Keratinocyte (primary cell): Measurements from ENCODE around the gene ZNF516. TPM values are rescaled to one million over a fixed set of nuclear protein-coding genes. Genes with fewer than 3 reads are reported as not detected.

Experiments used
- DNase-seq: peaks from one replicate; pipeline ENCODE4 v3.0.0-alpha.2; 2011; ENCODE audit warnings: low read depth, missing footprints, low spot score
- FAIRE-seq: peaks from 2 replicates; lab custom pipeline; 2011; peaks lifted over from hg19 to GRCh38; lab: Jason Lieb, UNC
- H2AFZ ChIP-seq: 2 replicates; pipeline ENCODE4 v1.6.0; 2012; ENCODE audit warnings: low read length, control low read depth, inconsistent platforms; ENCODE audit not compliant: control insufficient read depth
- H3K27ac ChIP-seq: 2 replicates; pipeline ENCODE4 v1.5.1; 2011; ENCODE audit warnings: low read length; ENCODE audit not compliant: control insufficient read depth, insufficient read depth
- H3K27me3 ChIP-seq: 3 replicates; pipeline ENCODE4 v1.6.0; 2011; ENCODE audit warnings: low read length; ENCODE audit not compliant: control insufficient read depth, insufficient read depth; ENCODE audit errors: extremely low read depth
- H3K36me3 ChIP-seq, 2 experiments: 2 replicates in 1 of 2; 3 replicates in 1 of 2; pipeline ENCODE4 v1.5.1; 2011; ENCODE audit warnings: low read length in 2 of 2, mild to moderate bottlenecking in 1 of 2; ENCODE audit not compliant: control insufficient read depth in 2 of 2, insufficient read depth in 2 of 2; ENCODE audit errors: extremely low read depth in 1 of 2
- H3K4me1 ChIP-seq: 3 replicates; pipeline ENCODE4 v1.5.1; 2011; ENCODE audit warnings: low read length; ENCODE audit not compliant: control insufficient read depth, insufficient read depth; ENCODE audit errors: extremely low read depth
- H3K4me2 ChIP-seq: 3 replicates; pipeline ENCODE4 v1.6.0; 2011; ENCODE audit warnings: low read depth, low read length; ENCODE audit not compliant: control insufficient read depth, insufficient read depth; ENCODE audit errors: extremely low read depth
- H3K4me3 ChIP-seq, 3 experiments: fragments of 200-600 bp in 1 of 3; sonication (generic) in 1 of 3; 2 replicates in 2 of 3; 3 replicates in 1 of 3; pipeline ENCODE4 v1.5.1; 2011 to 2016; ENCODE audit warnings: low read length in 3 of 3, mild to moderate bottlenecking in 3 of 3, control low read depth in 2 of 3, inconsistent platforms in 1 of 3, low read depth in 1 of 3, mixed read lengths in 1 of 3, mixed run types in 1 of 3, moderate library complexity in 1 of 3; ENCODE audit not compliant: control insufficient read depth in 2 of 3, insufficient read depth in 2 of 3; ENCODE audit errors: extremely low read depth in 1 of 3
- H3K79me2 ChIP-seq: 2 replicates; pipeline ENCODE4 v1.6.0; 2012; ENCODE audit warnings: low read length; ENCODE audit not compliant: control insufficient read depth, insufficient read depth
- H3K9ac ChIP-seq: 3 replicates; pipeline ENCODE4 v1.6.0; 2011; ENCODE audit warnings: low read length; ENCODE audit not compliant: control insufficient read depth, insufficient read depth; ENCODE audit errors: extremely low read depth
- H3K9me1 ChIP-seq: 3 replicates; pipeline ENCODE4 v1.6.0; 2011; ENCODE audit warnings: low read length; ENCODE audit not compliant: control insufficient read depth, insufficient read depth; ENCODE audit errors: extremely low read depth
- H3K9me3 ChIP-seq: 2 replicates; pipeline ENCODE4 v1.5.1; 2012; ENCODE audit warnings: low read depth, low read length; ENCODE audit not compliant: control insufficient read depth
- H4K20me1 ChIP-seq: 3 replicates; pipeline ENCODE4 v1.6.0; 2011; ENCODE audit warnings: low read length; ENCODE audit not compliant: control insufficient read depth, insufficient read depth; ENCODE audit errors: extremely low read depth
- EZH2 ChIP-seq: IDR thresholded peaks from one replicate; pipeline ENCODE4 v1.6.1; 2012; ENCODE audit warnings: inconsistent platforms, mild to moderate bottlenecking, low read length, moderate library complexity
- dilution Hi-C: fragments of 300-500 bp; cut with MboI; formaldehyde crosslinking; loops from one replicate; pipeline ENCODE4 v1.7.0; 2020; ENCODE audit warnings: low sequenced_read_pairs; ENCODE audit not compliant: extremely low pct_ligation_motif_present
- polyA plus RNA-seq, 5 experiments: library from polyadenylated mRNA; depleted of rRNA in 3 of 5; stranded (reverse) in 3 of 5; stranded (forward) in 1 of 5; unstranded in 1 of 5; fragments of >200 nt; gene quantifications; 1 replicate in 1 of 5; 2 replicates in 3 of 5; 3 replicates in 1 of 5; pipeline versions ENCODE4 v1.2.1 to v1.2.3, GENCODE V29; 2011 to 2012; ENCODE audit warnings: missing spikeins in 2 of 5, low read depth in 1 of 5, low replicate concordance in 1 of 5
- TF ChIP-seq, protein P1 (sequence below), 3 experiments: IDR thresholded peaks in 1 of 3; conservative IDR thresholded peaks in 1 of 3; optimal IDR thresholded peaks in 1 of 3; 2 replicates in 2 of 3; 3 replicates in 1 of 3; pipeline versions ENCODE3 to v1.5.1; 2011; ENCODE audit warnings: low read length in 3 of 3, mild to moderate bottlenecking in 3 of 3, moderate library complexity in 2 of 3, control low read depth in 1 of 3, inconsistent platforms in 1 of 3; ENCODE audit not compliant: insufficient read depth in 2 of 3; ENCODE audit errors: extremely low read depth in 1 of 3

The ZNF516 gene
- polyA plus RNA-seq, 1 donor (not counting 4 experiments of a cell fraction or from before 2014, with no cell fraction given): 9.3 TPM

- Histone ChIP-seq H3K27ac (no peak overlapping the region), H3K27me3 (no peaks in the 10 kb centered on the region), H3K4me1 (peaks cover 17% of the 10 kb centered on the region), H3K79me2 (no peaks in the 10 kb centered on the region), H3K4me2 (no peak overlapping the region), H3K9ac (no peak overlapping the region), H4K20me1 (no peaks in the 10 kb centered on the region), H2AFZ (no peak overlapping the region), H3K36me3 (no peaks in the 10 kb centered on the region), H3K9me3 (peaks cover 2% of the 10 kb centered on the region), H3K9me1 (no peaks in the 10 kb centered on the region), H3K4me3 (no peak overlapping the region)
- dilution Hi-C loops: no loop called here
- TF ChIP-seq, protein P1, sequence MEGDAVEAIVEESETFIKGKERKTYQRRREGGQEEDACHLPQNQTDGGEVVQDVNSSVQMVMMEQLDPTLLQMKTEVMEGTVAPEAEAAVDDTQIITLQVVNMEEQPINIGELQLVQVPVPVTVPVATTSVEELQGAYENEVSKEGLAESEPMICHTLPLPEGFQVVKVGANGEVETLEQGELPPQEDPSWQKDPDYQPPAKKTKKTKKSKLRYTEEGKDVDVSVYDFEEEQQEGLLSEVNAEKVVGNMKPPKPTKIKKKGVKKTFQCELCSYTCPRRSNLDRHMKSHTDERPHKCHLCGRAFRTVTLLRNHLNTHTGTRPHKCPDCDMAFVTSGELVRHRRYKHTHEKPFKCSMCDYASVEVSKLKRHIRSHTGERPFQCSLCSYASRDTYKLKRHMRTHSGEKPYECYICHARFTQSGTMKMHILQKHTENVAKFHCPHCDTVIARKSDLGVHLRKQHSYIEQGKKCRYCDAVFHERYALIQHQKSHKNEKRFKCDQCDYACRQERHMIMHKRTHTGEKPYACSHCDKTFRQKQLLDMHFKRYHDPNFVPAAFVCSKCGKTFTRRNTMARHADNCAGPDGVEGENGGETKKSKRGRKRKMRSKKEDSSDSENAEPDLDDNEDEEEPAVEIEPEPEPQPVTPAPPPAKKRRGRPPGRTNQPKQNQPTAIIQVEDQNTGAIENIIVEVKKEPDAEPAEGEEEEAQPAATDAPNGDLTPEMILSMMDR (optimal IDR thresholded peaks at IDR 0.05 in 1 of 3, IDR thresholded peaks at IDR 0.05 in 1 of 3, conservative IDR thresholded peaks at IDR 0.05 in 1 of 3; ENCODE audit: extremely low read depth in 1 of 3, insufficient read depth in 2 of 3, low read length in 3 of 3): no peak
- TF ChIP-seq EZH2: no peak
- FAIRE-seq (no peak), DNase-seq (no peak)
These were observed 154.6 kb downstream of the ZNF516 start for GRCh38 chr18:76340410-76340809.

- no peak for DNase-seq
- H3K9me1 ChIP-seq: no peaks in the 10 kb centered on the region
- dilution Hi-C loops: no loop called here
- peak; percentile 91 for FAIRE-seq
- peaks cover 17% of the 10 kb centered on the region for H3K4me1 ChIP-seq
- no peaks in the 10 kb centered on the region for H3K27me3 ChIP-seq
- no peak overlapping the region for H3K9ac ChIP-seq
- H4K20me1 ChIP-seq: no peaks in the 10 kb centered on the region
- H3K36me3 ChIP-seq: no peaks in the 10 kb centered on the region
- H3K4me2 ChIP-seq: peak overlapping the region; percentile 25
- TF ChIP-seq, protein P1 (optimal IDR thresholded peaks at IDR 0.05 in 1 of 3, IDR thresholded peaks at IDR 0.05 in 1 of 3, conservative IDR thresholded peaks at IDR 0.05 in 1 of 3; ENCODE audit: extremely low read depth in 1 of 3, insufficient read depth in 2 of 3, low read length in 3 of 3): no peak
- no peak for TF ChIP-seq EZH2
- H3K79me2 ChIP-seq: no peaks in the 10 kb centered on the region
- H3K9me3 ChIP-seq: peaks cover 2% of the 10 kb centered on the region
- H3K27ac ChIP-seq: peak overlapping the region; percentile 55
- no peak overlapping the region for H2AFZ ChIP-seq
- H3K4me3 ChIP-seq: no peak overlapping the region
These were observed 155.8 kb downstream of the ZNF516 start for GRCh38 chr18:76339246-76339620.
